Measurements from ENCODE around the gene SYNGR1. TPM values are rescaled to one million over a fixed set of nuclear protein-coding genes. Genes with fewer than 3 reads are reported as not detected.

The SYNGR1 gene
- polyA plus RNA-seq, 2 of the 4 experiments (the other 2 are of a cell fraction) = 6.7 to 14.5 TPM

DNA sequence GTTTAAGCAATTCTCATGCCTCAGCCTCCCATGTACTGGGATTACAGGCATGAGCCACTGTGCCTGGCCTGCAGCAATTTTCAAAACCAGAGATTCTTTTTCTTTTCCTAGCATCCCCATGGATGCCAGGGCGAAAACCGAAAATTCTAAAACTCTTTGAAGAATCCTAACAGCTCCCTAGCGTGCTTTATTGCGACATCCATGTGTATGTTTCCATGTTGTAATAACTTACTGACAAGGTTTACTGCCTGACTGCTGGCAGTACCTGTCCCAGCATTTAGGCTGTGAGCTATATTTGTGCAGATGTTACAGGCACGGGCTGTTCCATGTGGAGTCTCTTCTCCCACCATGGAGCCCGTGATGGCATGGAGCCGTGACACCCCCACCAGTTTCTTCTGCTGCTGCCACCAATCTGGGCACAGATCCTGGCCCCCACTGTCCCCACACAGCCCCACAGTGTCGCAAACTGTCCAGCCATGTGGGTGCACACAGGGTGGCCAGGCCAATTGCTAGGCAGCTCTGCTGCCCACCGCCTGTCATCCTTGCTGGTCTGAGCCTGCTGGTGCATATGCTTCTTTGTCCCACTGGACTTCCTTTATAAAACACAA, 42.7 kb downstream of the SYNGR1 start:
- WGBS (ENCODE audit: missing lambda C conversion rate) = 64% methylated on average over 8 of the region's 9 CpGs
- no peak for FAIRE-seq
- ChIA-PET CTCF (no interaction called here), POLR2A (no interaction called here)
- TF ChIP-seq HEYL (CRISPR knock-in tag; IDR thresholded peaks at IDR 0.05) (no peak), CHD2 (IDR thresholded peaks at IDR 0.05; ENCODE audit: low read length, partially characterized antibody) (no peak), EHMT2 (IDR thresholded peaks at IDR 0.05; ENCODE audit: low read depth) (no peak), MAZ (IDR thresholded peaks at IDR 0.05; ENCODE audit: borderline replicate concordance, low read depth, low read length) (no peak), HOXA7 (CRISPR knock-in tag; IDR thresholded peaks at IDR 0.05) (no peak), CEBPB (IDR thresholded peaks at IDR 0.05) (peak; percentile 48 to 52; a peak in 2 of 4 replicates), ZSCAN20 (CRISPR knock-in tag; IDR thresholded peaks at IDR 0.05) (no peak), CBX2 (IDR thresholded peaks at IDR 0.05; ENCODE audit: borderline replicate concordance, low read depth) (no peak)
- TF ChIP-seq, protein P1, sequence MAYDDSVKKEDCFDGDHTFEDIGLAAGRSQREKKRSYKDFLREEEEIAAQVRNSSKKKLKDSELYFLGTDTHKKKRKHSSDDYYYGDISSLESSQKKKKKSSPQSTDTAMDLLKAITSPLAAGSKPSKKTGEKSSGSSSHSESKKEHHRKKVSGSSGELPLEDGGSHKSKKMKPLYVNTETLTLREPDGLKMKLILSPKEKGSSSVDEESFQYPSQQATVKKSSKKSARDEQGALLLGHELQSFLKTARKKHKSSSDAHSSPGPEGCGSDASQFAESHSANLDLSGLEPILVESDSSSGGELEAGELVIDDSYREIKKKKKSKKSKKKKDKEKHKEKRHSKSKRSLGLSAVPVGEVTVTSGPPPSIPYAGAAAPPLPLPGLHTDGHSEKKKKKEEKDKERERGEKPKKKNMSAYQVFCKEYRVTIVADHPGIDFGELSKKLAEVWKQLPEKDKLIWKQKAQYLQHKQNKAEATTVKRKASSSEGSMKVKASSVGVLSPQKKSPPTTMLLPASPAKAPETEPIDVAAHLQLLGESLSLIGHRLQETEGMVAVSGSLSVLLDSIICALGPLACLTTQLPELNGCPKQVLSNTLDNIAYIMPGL (CRISPR knock-in tag; IDR thresholded peaks at IDR 0.05; ENCODE audit: borderline replicate concordance) = no peak
- DNase-seq (ENCODE audit: low read depth in 1 of 2, low spot score in 1 of 2) = no peak
- Histone ChIP-seq H3K4me2 (no peak overlapping the region), H3K4me1 (no peaks in the 10 kb centered on the region), H3K4me3 (no peak overlapping the region), H3K27ac (no peak overlapping the region), H3K9me3 (no peaks in the 10 kb centered on the region)
- ATAC-seq = no peak

DNA sequence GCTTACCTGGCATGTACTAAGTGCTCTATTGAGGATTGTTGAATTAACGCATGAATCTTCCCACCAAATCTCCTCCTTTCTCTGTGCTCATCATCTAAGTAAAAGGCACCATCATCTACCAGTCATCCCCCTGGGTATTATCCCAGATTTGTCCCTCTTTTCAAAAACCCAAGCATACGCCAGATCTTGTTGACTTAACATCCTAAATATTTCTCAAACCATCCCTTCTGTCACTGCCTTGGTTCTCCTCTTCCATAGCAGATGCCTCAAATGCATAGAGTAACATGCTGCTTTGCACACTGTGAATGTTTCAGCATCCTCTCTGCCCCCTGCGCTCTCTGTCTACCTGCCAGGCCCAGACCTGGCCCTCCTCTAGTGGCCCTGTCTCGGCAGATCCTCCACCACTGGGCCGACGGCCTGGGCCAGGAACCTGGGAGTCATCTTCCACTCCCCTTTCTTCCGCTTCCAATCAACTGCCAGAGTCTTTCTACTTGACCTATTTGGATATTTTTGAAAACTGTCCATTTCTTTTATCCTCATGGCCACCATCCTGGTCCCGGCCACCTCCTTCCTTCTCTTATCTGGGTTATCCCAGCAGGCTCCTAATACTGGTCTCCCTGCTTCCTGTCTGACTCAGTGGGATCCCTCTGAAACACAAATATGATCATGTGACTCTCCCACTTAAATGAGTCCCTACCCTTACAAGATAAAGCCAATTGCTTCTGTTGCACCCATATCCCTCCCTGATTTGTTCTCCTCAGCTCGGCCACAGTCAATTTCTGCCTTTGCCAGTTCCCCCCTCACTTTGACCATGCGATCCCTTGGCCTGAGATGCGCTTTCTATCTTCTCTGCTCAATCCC, 46.4 kb downstream of the SYNGR1 start:
- H3K27ac ChIP-seq = no peak overlapping the region
- ATAC-seq (no peak), DNase-seq (ENCODE audit: low read depth in 1 of 2, low spot score in 1 of 2) (no peak), FAIRE-seq (no peak)
- H3K4me3 ChIP-seq = no peak overlapping the region
- TF ChIP-seq HOXB5 (CRISPR knock-in tag; IDR thresholded peaks at IDR 0.05) = no peak
- TF ChIP-seq ZSCAN20 (CRISPR knock-in tag; IDR thresholded peaks at IDR 0.05) = no peak
- TF ChIP-seq, protein P2, sequence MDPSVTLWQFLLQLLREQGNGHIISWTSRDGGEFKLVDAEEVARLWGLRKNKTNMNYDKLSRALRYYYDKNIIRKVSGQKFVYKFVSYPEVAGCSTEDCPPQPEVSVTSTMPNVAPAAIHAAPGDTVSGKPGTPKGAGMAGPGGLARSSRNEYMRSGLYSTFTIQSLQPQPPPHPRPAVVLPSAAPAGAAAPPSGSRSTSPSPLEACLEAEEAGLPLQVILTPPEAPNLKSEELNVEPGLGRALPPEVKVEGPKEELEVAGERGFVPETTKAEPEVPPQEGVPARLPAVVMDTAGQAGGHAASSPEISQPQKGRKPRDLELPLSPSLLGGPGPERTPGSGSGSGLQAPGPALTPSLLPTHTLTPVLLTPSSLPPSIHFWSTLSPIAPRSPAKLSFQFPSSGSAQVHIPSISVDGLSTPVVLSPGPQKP (IDR thresholded peaks at IDR 0.05; ENCODE audit: low read depth, low read length) = no peak
- TF ChIP-seq, protein P3, sequence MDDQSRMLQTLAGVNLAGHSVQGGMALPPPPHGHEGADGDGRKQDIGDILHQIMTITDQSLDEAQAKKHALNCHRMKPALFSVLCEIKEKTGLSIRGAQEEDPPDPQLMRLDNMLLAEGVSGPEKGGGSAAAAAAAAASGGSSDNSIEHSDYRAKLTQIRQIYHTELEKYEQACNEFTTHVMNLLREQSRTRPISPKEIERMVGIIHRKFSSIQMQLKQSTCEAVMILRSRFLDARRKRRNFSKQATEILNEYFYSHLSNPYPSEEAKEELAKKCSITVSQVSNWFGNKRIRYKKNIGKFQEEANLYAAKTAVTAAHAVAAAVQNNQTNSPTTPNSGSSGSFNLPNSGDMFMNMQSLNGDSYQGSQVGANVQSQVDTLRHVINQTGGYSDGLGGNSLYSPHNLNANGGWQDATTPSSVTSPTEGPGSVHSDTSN (IDR thresholded peaks at IDR 0.05) = no peak
- no peak for TF ChIP-seq CBX8 (IDR thresholded peaks at IDR 0.05)
- no peak for TF ChIP-seq RAD21 (conservative IDR thresholded peaks at IDR 0.05 in 1 of 2, IDR thresholded peaks at IDR 0.05 in 1 of 2)
- TF ChIP-seq FOXS1 (CRISPR knock-in tag; IDR thresholded peaks at IDR 0.05) = no peak
- TF ChIP-seq MYC (IDR thresholded peaks at IDR 0.05; ENCODE audit: borderline replicate concordance, low read length) = no peak
- TF ChIP-seq CBX2 (IDR thresholded peaks at IDR 0.05; ENCODE audit: borderline replicate concordance, low read depth) = no peak
- no peak for TF ChIP-seq SREBF2 (IDR thresholded peaks at IDR 0.05)
- no peak for TF ChIP-seq CEBPB (IDR thresholded peaks at IDR 0.05)
- TF ChIP-seq ZC3H11A (IDR thresholded peaks at IDR 0.05) = no peak
- TF ChIP-seq ESRRA (IDR thresholded peaks at IDR 0.05; ENCODE audit: borderline replicate concordance, low read length) = no peak
- no peak for TF ChIP-seq PHF8 (IDR thresholded peaks at IDR 0.05; ENCODE audit: borderline replicate concordance, low read depth)
- H3K4me2 ChIP-seq = no peak overlapping the region
- ChIA-PET POLR2A (no interaction called here), CTCF (interaction anchor here (0.8 kb wide), 1 partner anchor 44 kb away, joined by 3 read pairs; no protein-coding TSS in a partner anchor)
- 87% methylated on average over 11 of the region's 11 CpGs for WGBS (ENCODE audit: missing lambda C conversion rate)
- H3K9me3 ChIP-seq = no peaks in the 10 kb centered on the region
- peaks cover 4% of the 10 kb centered on the region; the same call in 1 of the 3 replicates for H3K4me1 ChIP-seq

All from A549 (cell line).